ENCODE measurements around the gene TRIO. TPM values are rescaled to one million over a fixed set of nuclear protein-coding genes. Genes with fewer than 3 reads are reported as not detected.
A peak's percentile ranks its signal among the peaks of the same experiment; 100 is the strongest.
"Not testable (repeated sequence)": the region's sequence is repeated elsewhere in the genome, so short reads cannot be mapped to it uniquely, and the experiment has no call there.

The TRIO gene
- polyA plus RNA-seq, 4 donors, result 103 to 182 (median 111) TPM

DNA sequence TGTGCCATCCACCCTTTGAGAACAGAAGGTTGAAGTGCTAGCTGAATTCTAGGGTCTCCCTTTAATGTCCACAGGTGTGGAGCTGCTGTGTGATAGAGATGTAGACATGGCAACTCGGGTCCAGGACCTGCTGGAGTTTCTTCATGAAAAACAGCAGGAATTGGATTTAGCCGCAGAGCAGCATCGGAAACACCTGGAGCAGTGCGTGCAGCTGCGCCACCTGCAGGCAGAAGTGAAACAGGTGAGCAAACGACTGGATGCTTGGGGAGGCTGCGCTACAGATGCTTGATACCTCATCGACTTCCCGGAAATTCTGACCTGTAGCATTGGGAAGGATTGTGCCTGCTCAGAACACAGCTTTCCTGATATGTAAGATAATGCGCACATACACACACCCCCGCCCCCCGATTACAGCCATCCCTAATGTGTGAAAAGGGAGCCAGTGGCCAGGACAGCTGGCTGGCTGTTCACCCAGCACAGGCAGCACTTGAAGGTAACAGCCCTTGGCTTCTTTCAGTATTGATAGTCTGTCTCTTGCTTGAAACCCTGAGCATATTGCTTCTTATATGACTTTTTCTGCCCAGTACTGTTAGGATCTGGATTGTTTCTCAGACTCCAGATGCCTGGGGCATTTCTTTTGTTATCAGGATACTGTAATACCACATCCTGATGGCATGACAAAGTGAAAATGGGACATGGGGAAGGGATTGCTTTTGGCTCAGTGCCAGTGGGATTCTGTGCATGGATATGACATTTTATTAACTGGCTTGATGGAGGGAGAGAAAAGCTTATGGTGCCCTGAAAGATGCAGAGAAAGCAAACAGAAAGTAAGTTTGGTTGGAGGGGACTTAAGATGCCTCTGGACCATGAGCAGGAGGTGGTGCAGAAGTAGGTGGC is 221.7 kb downstream of the TRIO start:
- DNase-seq (ENCODE audit: low read depth in 4 of 4, low spot score in 3 of 4), result peak in 1 of 4 donors; percentile 12

DNA sequence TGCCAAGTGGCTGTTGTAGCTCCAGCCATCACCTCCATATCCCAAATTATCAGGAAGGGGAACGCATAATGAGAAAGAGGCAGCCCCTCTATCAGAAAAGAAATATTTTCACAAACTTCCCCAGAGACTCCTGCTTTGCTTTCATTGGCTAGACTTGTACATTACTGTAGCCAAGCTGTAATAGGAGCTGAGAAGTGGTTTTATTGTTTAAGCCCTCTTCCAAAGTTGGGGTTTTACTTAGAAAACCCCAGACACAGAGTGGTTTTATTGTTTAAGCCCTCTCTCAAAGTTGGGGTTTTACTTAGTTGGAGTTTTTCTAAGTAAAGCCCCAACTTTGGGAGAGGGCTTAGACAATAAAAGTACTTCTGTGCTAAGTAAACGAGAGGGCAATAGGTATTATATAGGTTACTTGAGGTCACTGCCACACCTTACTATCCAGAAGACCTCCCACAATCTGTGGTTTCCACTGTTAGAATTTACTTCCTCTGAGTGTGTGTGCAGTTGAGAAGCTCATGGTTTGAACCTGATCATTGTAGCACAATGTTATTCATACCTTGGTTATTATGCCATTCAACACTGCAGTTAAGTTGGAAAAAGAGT is 222.8 kb downstream of the TRIO start:
- DNase-seq (ENCODE audit: low read depth in 4 of 4, low spot score in 3 of 4), result no peak

DNA sequence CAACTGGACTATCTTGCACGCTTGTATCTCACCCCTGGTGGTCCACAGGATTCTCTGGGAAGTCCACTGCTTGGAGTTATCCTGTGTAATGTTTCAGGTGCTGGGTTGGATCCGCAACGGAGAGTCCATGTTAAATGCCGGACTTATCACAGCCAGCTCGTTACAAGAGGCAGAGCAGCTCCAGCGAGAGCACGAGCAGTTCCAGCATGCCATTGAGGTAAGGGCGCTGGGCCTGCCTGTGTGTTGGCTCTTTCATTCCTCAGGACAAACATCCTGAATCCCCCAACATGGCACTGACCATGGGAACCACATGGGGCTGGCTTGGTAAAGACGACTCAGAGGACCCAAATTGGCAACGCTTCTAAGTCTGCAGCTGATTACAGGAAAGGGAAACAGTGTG is 223.6 kb downstream of the TRIO start:
- DNase-seq (ENCODE audit: low read depth in 4 of 4, low spot score in 3 of 4), result no peak

DNA sequence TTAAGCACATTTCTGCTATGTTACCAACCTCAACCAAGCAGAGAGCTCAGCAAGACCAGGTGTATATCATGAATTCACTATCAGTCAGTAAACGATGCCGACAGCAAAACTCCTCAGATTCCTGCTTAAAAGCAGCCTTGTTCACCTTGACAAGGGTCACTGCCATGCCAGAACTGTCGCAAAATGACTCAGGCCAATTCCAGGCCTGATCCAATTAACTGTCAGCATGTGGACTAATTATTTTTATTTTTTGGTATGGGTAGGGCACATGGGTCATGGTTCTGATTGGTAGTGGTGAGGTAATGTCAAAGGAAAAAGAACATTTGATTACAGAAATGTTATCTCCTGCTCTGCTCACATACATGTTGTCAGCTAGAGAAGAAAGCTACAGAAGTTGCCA is 224.2 kb downstream of the TRIO start:
- DNase-seq (ENCODE audit: low read depth in 4 of 4, low spot score in 3 of 4), result no peak

DNA sequence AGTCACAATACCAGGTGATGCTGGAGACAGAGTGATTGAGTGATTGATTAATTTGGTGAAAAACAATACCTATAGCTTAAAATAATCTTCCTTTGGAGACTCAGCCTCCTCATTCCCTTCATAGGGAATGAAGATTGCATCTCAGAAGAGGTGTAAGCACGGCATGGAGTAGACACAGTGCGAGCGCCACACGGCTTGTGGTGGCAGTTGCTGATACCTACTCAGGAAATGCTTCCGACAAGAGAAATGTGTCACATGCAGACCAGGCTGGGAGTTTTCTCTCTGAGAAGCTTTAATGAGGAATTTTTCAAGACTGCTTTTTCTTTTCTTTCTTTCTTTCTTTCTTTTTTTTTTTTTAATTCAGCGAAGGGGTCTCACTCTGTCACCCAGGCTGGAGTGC is 226.6 kb downstream of the TRIO start:
- no peak for DNase-seq (ENCODE audit: low read depth in 4 of 4, low spot score in 3 of 4)

DNA sequence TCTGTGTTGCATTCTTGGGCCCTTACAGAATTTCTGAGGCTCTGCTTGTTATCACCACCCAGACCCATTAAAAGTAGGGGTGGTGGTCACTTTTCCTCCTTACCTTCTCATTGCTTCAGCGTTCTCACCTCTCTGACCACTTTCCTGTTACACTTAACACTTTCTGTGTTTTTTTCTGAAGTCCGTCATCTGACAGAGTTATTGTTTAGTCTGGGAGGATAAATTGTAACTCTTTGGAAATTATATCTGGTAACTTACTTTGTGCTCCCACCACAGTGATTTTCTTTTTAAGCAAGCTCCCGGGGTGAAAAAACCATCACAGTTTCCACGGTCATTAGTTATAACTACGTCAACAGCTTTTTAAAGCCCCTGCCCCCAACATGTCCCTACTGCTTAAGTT is 227.2 kb downstream of the TRIO start:
- DNase-seq (ENCODE audit: low read depth in 4 of 4, low spot score in 3 of 4), result no peak

DNA sequence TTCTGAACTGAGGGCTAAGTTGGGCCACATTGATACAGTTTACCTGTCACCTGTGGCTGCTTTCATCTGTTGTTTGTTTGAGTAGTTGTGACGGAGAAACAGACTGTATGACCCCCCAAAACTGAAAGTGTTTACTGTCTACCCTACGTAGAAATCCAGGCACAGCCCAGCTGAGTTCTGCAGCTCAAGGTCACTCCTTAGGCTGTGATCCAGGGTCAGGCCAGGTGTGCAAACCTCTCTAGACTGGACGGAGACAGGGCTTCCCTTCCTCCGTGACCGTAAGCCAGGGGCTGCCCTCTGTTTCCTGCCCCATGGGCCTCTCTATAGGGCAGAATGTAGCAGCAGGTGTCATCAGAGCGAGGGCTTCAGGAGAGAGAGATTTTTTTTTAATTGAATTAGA is 230.5 kb downstream of the TRIO start:
- DNase-seq (ENCODE audit: low read depth in 4 of 4, low spot score in 3 of 4), result no peak

DNA sequence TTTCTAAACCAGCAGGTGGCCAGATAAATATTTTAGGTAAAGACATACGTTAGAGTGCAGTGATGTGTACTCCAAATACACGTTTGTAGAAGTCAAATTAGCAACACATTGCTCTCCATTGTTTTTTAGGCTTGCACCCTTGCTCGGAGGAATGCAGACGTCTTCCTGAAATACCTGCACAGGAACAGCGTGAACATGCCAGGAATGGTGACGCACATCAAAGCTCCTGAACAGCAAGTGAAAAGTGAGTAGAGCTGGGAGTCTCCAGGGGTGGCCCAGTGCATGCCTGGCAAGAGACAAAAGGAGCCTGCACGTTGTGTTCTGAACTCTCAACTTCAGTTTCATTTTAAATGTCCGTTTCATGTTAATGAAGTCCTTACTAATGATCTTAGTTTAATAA is 231.0 kb downstream of the TRIO start:
- no peak for DNase-seq (ENCODE audit: low read depth in 4 of 4, low spot score in 3 of 4)

DNA sequence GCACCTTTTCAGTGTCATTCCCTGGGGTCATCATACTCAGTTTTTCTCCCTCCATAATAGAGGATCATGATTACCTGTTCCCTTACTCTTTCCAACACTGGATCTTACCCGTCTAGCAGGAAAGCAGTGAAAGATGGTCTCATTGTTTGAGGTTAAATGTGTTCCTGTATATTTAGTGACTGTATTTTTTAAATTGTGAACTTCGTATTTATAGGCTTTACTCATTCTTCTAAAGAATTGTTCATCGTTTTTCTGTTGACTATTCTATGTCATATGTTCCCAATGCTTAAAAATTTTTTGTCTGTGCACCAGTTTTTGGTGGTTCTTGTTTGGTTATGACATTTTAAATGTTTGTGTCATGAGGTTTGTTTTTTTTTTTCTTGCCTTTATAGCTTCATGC is 233.6 kb downstream of the TRIO start:
- no peak for DNase-seq (ENCODE audit: low read depth in 4 of 4, low spot score in 3 of 4)

DNA sequence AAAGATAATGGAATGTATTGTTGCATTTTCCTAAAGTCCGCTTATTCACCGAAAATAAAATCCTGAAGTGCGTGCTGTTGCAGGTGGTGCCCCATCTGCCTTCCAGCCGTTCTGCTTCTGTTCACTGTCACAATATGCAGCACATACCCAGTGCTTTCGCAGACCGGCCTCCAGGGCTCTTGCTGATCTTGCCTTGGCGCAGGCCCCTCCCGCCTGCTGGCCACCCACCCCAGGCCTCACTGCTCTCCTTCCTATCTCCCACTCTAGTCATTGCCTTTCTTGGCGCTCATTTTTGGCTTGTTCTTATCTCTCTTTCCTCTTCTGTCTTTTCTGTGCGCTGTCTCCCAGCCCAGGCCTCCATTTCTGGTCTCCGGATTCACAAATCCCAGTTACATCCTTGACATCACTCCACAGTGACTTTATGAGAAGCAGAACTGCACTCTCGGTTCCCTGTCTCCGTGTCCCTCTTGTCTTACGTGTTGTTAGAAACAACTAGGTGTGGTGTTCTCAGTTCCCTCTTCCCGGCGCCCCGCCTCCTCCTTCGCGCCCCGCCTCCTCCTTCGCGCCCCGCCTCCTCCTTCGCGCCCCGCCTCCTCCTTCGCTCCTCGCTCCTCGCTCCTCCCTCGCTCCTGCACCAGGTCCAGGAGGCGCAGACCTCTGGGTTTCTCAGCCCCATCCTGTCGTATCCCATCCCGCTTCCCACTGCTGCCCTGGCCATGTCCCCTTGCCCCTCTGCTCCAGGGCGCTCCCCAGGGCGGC is 236.8 kb downstream of the TRIO start:
- no peak for DNase-seq (ENCODE audit: low read depth in 4 of 4, low spot score in 3 of 4)

DNA sequence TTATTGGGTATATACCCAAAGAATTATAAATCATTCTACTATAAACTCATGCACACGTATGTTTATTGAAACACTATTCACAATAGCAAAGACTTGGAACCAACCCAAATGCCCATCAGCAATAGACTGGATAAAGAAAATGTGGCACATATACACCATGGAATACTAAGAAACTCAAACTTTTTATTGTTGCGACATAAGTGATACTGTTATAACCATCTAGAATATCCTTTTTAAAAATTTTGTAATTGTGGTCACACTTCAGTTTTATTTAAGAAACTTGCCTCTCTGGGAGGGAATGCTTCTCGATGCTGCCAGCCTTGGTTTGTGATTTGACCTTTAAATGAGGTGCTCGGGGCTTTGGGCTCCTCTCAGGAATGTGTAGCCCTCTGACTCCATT is 237.6 kb downstream of the TRIO start:
- DNase-seq (ENCODE audit: low read depth in 4 of 4, low spot score in 3 of 4), result no peak

DNA sequence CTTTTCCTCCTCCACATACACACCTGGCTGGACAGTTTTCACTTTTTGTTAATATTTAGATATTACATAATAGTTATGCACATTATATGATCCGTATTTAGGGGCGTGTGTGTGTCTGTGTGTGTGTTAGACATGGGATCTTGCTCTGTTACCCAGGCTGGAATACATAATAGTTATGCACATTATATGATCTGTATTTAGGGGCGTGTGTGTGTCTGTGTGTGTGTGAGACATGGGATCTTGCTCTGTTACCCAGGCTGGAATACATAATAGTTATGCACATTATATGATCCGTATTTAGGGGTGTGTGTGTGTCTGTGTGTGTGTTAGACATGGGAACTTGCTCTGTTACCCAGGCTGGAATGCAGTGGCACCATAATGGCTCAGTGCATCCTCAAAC is 239.5 kb downstream of the TRIO start:
- no peak for DNase-seq (ENCODE audit: low read depth in 4 of 4, low spot score in 3 of 4)

DNA sequence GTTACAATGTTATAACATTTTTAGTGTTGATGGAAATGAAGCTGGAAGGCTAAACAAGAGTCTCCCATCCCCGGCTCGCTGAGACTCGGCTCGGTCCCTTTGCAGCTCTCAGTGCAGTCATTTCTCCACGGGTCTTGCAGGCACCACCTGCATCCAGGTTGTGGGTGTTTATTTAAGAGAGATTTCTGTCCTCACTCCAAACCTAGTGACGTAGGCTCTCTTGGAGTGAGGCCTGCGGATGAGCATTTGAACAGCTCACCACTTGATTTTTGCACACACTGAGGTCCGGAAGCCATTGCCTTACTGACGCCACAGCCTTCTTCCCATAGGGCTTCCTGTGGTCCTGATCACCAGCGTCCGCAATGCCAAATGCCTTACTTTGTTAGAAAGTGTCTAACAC is 240.8 kb downstream of the TRIO start:
- no peak for DNase-seq (ENCODE audit: low read depth in 4 of 4, low spot score in 3 of 4)

DNA sequence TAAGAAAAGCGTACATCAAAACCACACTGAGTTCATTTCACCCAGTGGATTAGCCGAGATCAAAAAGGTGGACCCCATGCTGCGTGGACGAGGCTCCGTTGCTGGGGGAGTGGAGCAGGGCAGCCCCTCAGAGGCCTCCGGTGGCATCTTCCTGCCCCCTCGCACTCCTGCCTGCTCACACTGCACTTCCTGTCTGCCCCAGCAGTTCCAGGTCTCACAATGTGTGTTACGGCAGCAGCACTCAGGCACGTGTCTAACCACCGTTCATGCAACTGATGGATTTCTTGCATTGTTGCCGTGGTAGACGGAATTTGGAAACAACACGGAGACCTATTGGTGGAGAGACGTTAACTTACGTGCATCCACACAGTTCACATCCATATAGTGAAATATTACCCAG is 241.9 kb downstream of the TRIO start:
- DNase-seq (ENCODE audit: low read depth in 4 of 4, low spot score in 3 of 4), result no peak

DNA sequence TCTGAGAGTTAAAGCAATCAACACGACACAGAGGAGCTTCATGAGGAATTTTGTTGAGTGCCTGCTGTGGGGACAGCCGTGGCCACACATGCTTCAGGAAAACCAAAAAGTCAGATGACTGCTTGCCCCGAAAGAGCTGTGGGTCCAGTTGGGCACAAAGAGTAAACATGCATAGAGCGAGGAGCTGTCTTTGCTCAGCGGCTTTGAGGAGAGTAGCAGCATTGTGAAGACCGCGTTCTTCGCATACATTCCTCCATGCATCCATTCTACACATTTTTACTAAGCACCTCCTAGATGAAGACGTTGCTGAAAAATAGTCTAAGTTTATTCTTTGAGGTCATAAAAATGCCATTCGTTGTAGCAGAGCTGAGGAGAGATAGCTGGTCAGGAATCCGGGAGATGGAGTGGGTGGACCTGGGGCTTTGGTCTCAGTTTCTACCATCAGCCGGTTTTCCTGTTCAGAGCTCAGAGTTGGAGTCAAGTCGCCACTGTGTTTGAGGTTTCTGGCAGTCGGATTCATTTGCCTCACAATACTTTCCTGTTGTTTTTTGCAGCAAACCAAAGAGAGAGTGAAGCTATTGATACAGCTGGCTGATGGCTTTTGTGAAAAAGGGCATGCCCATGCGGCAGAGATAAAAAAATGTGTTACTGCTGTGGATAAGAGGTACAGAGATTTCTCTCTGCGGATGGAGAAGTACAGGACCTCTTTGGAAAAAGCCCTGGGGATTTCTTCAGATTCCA is 243.9 kb downstream of the TRIO start:
- no peak for DNase-seq (ENCODE audit: low read depth in 4 of 4, low spot score in 3 of 4)

DNA sequence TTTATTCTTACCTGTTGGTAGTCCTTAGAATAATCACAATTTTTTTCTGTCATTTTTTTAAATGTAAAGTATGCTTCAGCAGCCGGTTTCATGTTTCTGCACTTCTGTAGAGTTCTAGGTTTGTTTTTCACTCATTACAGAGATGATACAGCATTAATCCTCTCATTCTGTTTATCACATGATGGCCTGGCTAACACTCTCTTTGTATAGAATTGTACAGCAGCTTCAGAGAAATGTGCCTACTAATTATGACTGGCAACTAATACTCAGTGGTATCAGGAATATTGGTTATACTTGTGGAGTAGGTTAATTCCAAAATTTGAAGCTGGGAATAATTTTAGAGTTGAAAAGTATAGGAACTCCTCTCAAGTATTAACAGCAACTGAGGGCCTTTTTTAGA is 245.6 kb downstream of the TRIO start:
- no peak for DNase-seq (ENCODE audit: low read depth in 4 of 4, low spot score in 3 of 4)

DNA sequence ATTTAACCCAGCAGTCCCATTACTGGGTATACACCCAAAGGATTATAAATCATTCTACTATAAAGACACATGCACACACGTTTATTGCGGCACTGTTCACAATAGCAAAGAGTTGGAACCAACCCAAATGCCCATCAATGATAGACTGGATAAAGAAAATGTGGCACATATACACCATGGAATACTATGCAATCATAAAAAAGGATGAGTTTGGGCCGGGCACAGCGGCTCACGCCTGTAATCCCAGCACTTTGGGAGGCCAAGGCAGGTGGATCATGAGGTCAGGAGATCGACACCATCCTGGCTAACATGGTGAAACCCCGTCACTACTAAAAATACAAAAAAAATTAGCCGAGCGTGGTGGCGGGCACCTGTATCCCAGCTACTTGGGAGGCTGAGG is 249.4 kb downstream of the TRIO start:
- DNase-seq (ENCODE audit: low read depth in 4 of 4, low spot score in 3 of 4), result not testable (repeated sequence)

DNA sequence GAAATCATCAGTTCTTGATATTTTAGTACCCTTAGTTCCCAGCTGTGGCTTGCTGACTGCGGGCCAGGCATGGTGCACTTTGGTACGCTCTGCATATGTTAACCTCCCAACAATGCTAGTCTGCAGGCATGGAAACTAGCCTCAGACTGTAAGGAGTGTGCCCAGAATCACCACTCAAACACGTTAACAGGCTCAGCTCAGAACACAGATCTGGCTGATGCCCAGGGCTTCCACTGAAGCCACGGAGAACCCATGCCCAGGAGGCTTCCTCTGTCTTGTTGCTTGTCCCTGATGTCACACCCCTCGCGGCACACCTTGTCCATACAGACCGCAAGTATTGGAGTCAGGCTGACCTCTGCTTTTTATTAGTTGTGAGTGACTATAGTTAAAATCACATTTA is 251.2 kb downstream of the TRIO start:
- no peak for DNase-seq (ENCODE audit: low read depth in 4 of 4, low spot score in 3 of 4)

DNA sequence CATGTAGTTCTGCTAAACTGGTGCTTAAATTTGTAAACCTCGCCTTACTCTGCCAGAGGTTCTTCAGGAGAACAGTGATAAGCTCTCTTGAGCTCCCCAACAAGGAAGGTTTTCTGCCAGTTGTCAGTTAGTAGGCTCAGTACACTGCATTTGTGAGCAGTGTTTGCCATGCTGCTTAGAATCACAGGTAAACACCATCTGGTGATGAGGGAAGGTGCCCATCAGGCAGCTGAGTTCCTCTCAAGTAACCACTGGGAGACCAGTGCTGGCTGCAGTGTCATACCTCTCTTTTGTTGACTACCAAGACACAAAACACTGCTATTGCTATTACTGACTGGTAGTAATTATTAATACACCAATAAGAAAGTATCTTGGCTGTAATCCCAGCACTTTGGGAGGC is 252.3 kb downstream of the TRIO start:
- no peak for DNase-seq (ENCODE audit: low read depth in 4 of 4, low spot score in 3 of 4)

DNA sequence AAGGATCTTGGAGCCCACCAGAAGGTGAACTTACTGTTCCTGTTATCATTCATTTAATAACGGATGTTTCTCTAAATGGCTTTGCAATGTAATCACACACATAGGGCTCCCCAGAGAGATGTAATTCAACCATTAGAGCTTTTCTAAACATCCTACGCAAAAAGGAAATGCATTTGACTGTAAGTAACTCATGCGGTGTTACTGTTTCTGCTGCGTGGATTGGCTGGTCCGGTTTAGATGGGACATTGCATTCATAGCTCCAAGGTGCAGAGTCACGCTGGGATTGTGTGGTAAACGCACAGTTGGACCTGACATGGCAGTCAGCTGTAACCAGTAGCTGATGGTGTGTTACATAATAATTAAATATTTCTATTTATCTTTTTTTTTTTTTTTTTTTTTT is 252.9 kb downstream of the TRIO start:
- no peak for DNase-seq (ENCODE audit: low read depth in 4 of 4, low spot score in 3 of 4)

DNA sequence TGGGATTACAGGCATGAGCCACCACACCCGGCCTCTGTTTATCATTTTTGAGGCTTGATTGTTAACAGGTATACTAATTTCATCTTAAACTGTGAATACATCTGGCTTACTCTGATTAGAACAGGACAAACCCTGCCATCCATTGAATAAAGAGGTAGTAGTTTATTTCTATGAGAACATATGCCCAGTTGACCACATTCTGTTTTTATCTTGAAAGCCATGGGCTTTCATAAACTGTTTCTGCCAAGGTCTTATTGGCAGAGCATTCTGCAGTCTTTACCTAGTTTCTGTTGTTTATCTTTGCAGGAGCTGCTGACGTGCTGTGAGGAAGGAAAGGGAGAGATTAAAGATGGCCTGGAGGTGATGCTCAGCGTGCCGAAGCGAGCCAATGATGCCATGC is 253.6 kb downstream of the TRIO start:
- no peak for DNase-seq (ENCODE audit: low read depth in 4 of 4, low spot score in 3 of 4)

All from left renal pelvis (tissue), 4 donors.